ENCODE data around the gene CHRM3. TPM values are rescaled to one million over a fixed set of nuclear protein-coding genes. Genes with fewer than 3 reads are reported as not detected.

CHRM3 gene
- under 0.01 and 0.19 TPM in 2 replicates for total RNA-seq

GRCh38 chr1:239386453-239387303, at the start of gene CHRM3:
Gene CHRM3, plus strand, starts transcription at chr1:239386568. Its CDS starts 520,884 bp downstream, at chr1:239907452.

Measured in endothelial cell of coronary artery (primary cell).